SW480 (cell line): ENCODE results near the gene TEX2.

ENCODE experiments used
- DNase-seq: peaks from one replicate; pipeline ENCODE4 v3.0.0-alpha.2; 2016; ENCODE audit warnings: low spot score

TEX2 gene, protein sequence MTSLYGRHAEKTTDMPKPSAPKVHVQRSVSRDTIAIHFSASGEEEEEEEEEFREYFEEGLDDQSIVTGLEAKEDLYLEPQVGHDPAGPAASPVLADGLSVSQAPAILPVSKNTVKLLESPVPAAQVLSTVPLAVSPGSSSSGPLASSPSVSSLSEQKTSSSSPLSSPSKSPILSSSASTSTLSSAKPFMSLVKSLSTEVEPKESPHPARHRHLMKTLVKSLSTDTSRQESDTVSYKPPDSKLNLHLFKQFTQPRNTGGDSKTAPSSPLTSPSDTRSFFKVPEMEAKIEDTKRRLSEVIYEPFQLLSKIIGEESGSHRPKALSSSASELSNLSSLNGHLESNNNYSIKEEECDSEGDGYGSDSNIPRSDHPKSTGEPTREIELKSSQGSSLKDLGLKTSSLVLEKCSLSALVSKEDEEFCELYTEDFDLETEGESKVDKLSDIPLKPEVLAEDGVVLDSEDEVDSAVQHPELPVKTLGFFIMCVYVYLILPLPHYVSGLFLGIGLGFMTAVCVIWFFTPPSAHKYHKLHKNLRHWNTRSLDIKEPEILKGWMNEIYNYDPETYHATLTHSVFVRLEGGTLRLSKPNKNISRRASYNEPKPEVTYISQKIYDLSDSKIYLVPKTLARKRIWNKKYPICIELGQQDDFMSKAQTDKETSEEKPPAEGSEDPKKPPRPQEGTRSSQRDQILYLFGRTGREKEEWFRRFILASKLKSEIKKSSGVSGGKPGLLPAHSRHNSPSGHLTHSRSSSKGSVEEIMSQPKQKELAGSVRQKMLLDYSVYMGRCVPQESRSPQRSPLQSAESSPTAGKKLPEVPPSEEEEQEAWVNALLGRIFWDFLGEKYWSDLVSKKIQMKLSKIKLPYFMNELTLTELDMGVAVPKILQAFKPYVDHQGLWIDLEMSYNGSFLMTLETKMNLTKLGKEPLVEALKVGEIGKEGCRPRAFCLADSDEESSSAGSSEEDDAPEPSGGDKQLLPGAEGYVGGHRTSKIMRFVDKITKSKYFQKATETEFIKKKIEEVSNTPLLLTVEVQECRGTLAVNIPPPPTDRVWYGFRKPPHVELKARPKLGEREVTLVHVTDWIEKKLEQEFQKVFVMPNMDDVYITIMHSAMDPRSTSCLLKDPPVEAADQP

DNA sequence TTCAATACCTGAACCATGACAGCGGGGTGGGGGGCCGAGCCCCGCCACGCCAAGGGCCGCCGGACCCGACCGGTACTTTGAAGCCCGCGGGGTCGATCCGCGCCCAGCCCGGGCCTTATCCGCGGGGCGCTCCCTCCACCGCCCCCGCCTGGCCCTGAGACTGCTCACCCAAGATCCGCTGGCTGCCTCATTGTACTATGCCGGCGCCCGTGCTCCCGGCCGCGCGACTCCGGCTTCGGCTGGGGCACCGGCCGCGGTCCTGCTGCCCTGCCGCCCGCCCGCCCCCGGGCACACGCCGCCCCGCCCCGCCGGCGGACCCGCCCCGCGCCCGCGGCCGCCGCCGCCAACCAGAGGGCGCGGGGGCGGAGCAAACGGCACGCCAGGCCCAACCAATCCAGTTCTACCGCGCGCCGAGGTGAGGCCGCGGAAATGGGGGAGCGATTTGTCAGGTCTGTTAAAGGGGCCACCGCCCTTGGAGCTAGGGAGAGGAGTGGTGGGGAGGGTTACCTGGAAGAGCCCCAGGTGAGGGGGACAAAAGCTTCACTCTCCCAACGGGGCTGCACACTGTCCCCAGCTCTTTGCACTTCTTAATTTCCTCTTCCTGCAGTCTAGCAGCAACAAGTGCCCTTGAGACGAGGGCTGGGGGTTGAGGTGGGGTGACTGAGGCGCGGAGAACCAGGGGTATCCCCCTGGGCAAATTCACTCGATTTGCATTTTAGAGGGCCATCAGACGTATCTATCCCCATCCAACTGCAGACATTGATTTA is at the start of gene TEX2:
Gene TEX2, minus strand, starts transcription at position 261 of the 767 bp plus-strand sequence. CDS start 49,043 bp downstream, outside the sequence.
- peak; percentile 91 for DNase-seq

DNA sequence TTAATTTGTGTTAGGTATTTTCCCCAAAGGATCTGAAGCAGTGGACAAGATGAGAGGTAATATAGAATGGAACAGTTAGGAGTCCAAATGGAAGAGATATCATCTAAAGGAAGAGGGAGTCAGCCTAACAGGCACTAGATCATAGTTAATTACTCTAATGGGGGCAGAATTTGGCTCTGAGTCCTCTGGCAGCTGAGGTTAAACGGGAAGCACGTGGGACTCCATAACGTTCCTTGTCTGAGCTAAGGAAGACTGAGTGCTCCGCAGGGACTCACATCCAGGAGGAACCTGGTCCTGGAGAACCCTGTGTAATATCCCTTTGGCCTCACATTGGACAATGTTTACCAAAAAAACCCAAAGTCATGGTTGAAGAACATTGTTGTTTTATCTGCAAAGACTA is 46.6 kb upstream of the TEX2 start:
- no peak for DNase-seq

DNA sequence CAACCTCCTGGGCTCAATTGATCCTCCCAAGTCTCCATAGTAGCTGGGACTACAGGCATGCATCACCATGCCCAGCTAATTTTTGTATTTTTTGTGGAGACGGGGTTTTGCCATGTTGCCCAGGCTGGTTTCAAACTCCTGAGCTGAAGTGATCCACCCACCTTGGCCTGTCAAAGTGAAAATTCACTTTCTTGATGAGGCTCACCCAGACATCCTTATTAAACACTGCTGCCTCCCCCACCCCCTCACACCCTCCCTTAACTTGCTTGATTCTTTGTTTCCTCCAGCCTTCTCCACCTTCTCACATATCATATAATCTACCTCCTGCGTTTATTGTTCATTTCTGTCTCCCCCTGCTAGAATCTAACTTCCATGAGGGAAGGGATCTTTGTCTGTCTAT is 46.0 kb upstream of the TEX2 start:
- DNase-seq = no peak

DNA sequence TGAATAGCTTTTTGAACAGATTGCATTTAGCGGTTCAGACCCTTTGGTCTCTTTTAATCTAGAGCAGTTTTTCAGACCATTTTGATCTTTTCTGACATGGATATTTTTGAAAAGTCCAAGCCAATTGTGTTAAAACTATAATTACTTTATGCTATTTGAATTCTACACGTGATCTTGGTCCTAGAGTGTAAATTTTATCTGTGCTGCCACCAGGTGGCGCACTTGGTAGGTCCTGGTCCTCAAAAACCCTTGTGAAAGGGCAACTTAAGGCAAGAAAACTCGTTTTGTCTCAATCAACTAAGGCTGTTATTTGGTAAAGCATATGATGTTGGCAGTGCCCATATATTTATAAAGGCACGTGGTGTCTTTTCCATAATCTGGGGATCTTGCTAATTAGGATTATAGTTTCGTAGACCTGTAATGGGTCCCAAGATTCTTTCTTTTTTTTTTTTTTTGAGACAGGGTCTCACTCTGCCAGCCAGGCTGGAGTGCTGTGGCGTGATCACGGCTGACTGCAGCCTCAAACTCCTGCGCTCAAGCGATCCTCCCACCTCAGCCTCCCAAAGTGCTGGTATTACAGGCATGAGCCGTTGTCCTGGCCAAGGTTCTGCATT is 43.9 kb upstream of the TEX2 start:
- peak; percentile 38 for DNase-seq

DNA sequence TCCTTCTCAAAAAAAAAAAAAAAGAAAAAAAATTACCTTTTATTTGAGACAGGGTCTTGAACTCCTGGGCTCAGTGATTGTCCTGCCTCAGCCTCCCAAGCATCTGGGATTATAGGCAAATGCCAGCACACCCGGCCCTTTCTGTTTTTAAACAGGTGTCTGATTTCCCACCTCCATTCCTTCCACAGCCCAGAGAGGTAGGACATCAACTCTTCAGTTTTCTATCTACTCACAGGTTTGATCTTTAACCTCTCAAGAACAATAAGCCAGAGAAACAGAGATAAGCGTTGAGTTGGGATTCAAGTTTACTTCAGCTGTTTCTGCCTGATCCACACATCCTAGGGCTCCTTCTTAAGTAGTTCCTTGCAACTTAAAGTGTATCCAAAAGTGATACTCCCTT is 41.5 kb upstream of the TEX2 start:
- DNase-seq = no peak

DNA sequence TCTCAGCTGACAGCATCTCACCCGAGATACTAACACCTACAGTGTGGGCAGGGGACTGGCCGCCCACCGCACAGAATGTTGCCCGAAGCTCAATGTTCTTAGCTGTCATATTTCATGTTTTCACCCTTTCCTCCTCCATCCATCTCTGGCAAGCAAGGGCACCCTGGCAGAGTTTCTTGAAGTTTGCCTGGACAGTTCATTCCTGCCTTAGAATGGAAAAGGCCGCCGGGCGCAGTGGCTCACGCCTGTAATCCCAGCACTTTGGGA is 37.6 kb upstream of the TEX2 start:
- DNase-seq = no peak

DNA sequence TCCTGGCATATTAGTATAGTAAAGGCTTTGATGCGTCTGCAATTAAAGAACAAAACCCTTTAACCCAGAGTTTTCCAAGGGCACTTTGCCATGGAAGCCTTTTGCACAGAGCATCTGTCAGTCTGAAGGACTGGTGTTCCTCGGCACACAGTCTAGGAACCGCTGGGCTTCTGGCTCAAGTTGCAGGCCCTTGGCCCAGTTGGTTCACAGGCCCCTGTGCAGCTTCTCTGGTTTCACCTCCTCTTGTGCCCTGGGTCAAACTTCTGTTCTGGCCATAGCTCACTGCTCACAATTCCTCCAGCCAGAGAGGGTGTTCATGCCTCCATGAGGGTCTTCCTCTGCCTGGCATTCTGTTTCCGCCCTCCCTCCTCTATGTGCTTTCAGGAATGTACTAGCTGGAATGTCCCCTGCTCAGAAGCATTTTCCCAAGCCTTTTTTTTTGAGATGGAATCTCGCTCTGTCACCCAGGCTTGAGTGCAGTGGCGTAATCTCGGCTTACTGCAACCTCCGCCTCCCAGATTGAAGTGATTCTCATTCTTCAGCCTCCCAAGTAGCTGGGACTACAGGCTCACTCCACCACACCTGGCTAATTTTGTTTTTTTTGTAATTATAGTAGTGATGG is 34.5 kb upstream of the TEX2 start:
- no peak for DNase-seq

DNA sequence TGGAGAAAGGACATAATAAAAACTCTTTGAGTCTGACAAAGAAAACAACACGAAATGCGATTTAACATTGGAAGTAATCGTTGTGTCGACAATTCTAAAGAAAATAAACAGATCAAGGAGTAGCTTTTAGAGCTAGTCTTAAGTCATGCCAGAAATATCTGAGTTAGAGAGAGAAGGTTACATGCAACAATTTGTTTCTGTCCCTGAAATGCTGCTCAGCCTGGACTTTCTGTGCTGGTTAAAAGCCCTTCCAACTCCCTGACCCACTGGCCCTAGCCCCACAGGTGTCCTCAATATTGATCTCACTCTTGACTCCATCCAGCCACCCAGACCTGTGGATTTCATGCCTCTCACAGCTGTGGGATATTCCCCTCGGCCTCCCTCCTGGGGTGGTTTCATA is 33.2 kb upstream of the TEX2 start:
- DNase-seq = no peak

DNA sequence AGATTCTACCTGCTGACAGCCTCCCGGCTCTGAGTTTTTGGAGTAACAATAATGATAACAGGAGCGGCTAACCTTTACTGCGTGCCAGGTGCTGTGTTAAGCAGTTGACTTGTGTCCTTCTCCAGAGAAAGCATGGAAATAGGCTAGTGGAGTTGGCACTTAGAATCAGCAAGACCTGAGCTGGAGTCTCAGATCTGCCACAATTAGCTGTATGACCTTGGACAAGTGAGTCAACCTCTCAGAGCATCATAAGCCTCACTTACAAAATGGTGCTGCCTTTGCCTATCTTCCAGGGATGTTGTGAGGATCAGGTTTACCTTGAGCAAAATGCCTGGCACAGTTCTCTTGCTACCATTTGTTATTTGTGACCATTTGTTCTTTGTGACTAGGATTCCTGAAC is 32.1 kb upstream of the TEX2 start:
- no peak for DNase-seq

DNA sequence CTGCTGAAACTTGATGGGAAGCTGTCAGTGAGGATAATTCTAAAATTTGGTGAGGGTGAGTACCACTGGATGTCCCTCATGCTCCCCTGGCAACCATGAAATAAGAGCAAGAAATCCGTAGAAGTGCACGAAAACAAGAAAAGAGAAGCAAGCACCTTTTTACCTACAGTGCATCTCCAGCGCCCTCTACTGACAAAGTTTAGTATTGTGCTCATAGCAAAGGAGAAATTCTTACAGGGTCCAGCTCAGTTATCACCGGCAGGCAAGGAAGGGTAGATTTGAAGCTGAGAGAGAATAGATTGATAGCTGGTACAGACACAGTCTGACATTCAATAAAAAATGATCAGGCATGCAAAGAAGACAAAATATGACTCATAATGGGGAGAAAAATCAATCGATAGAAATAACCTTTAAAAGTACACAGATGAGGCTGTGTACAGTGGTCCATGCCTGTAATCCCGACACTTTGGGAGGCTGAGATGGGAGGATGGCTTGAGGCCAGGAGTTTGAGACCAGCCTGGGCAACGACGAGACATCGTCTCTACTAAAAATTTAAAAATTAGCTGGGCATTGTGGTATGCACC is 28.3 kb upstream of the TEX2 start:
- no peak for DNase-seq

DNA sequence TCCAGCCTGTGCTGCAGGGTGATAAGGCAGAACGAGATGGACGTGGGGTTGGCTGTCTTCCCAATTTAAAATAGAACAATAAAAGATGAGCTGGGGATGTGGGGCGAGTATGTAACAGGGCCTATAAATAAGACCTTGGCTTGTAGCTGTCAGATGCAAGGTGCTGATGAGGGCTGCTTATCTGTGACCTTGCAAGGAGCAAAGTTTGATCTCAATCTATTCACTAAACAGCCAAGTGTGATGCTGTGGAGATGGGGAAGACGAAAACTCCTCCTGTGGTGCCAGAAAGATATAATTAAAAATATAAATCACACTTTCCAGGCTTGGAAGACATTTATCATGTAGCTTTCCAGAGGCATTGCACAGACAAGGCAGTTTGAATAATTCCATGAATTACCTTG is 26.7 kb upstream of the TEX2 start:
- no peak for DNase-seq

DNA sequence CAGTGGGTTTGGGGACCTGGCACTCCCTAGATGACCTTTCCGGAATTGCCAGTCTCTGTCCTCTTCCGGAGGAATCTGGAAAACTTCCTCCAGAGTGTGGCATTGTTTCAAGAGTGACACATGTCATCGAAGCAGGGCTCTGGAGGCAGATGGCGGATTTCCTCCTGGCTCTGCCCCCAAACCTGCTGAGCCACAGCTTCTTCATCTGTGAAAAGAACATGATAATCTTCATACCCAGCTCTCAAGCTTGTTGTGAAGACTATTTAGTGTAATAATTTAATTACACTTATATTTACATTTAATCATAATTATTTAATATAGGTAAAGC is 19.7 kb upstream of the TEX2 start:
- DNase-seq = no peak

DNA sequence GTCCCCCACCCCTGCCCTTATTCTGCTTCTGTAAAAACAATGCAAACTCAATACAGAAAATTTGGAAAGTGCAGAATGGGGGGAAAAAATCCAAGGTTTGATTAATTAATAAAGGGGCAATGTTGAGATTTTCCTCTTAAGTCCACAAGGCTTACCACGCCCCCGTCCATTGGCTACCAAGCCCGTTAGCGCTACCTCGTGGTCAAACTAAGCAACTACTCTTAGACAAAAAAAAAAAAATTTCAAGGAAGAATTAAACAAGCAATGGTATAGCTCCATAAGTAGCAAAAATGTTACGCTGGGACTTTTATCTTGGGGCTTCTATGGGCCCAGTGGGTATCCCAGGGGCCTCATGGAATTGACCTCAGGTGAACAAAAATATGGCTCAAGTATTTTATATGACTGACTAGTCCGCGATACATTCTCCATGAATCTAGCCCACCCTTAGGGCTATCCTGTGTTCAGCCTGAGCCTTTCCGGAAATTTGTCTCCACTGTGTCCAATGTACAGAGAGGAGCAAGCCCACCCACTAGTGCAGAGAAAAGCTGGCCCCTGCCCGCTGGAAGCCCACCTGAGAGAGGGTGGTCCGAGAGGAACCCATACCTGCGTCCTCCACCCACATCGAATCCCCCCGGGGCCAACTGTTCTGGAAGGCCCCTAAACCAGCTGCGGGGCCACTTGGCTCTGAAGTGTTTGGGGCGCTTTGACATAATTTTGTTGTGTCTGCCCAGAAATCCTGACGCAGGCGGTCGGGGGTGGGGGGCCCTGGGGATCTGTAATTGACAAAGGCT is 19.1 kb upstream of the TEX2 start:
- DNase-seq = peak; percentile 72

DNA sequence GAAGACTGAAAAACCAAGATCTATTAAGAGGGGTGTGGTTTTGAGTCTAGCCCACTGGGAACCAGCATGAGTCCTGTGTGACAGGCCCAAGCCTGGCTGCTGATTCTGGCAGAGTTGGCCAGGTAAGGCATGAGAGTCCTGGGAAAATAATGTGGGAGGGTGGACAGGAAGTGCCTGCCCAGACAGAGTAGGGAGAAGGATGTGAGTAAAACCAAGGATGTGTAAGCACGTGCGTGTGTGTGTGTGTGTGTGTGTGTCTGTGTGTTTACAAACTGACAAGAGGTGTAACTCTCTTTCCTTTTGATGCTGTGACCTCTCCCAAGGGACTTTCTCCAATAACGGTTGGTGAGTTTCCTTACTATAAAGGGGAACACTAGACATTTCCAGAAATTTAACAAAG is 15.6 kb upstream of the TEX2 start:
- DNase-seq = peak; percentile 60

DNA sequence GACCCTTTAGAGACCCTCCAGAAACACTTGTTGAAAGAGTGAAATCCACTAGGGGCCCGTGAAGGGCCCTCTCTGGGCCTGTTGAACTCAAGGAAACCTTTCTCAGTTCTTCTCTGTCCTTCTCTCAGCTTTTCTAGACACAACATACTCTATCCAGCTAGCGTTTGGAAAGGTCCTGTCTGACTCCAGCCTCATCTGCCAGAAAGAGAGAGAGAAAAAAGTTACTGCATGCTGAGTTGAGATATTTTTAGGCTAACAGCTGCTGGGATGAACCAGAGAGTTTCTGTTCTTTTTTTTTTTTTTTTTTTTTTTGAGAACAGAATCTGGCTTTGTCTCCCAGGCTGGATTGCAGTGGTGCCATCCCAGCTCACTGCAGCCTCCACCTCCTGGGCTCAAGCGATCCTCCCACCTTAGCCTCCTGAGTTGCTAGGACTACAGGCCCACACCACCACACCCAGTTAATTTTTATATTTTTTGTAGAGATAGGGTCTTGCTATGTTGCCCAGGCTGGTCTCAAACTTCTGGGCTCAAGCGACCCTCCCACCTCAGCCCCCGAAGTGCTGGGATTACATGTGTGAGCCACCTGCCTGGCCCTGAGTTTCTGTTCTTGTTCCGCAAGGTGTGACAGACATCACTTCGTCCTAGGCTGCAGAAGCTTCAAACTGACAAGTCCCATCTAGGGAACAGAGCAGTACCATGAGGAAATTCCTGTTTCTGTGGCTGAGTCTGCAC is 14.9 kb upstream of the TEX2 start:
- no peak for DNase-seq

DNA sequence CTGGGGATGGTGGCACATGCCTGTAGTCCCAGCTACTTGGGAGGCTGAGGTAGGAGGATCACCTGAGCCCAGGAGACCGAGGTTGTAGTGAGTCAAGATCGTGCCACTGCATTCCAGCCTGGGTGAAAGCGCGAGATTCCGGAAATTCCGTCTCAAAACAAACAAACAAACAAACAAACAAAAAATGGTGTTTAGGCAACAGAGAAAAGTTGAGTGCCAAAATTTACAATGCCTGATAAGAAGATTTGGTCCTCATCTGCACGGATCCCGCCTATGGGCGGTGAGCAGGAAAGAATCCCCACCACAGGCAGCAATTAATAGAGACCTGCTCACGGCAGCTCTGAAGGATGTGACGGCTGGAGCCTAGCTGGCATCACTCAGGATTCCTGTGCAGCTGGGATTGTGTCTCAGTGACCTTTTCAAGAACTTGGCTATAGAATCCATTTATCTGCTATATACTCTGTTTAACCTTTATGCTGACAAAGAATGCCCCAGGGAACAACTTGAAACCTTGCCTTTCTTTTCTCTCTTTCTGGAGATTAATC is 14.0 kb upstream of the TEX2 start:
- no peak for DNase-seq

DNA sequence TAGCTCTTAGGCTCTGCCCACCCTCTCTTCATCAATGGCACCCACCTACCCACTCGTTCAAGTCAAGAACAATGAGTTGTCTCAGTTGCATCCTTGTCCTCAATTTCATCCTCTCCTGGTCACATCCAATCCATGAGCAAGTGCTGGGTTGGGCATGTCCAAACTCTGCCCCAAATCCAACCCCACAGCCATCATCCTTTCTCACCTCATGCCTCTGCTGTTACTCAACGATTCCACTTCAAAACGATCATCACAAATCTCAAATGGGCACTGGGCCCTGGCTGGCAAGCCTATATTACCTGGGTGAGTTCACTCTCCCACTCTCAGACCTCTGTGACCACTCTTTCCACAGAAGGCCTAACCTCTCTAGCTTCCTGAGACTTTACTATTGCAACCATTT is 12.0 kb upstream of the TEX2 start:
- DNase-seq = no peak

DNA sequence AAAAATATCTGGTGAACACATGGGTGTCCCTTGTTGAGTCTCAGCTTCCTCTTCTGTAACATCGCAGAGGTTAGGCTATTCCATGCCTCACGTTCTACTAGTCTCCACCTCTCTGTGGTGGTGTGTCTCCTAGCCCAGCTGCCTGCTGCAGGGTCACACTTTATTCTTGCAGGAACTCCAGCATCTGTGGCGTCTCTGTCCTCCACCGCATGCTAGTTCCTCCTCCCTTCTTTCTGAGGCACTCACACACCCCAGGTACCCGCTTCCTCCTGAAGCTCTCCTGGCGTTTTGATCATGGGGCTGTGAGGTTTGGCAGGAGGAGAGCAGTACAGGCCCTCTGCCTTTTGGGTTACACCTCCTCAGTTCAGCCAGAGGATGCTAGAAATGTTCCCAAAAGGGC is 9.9 kb upstream of the TEX2 start:
- no peak for DNase-seq

DNA sequence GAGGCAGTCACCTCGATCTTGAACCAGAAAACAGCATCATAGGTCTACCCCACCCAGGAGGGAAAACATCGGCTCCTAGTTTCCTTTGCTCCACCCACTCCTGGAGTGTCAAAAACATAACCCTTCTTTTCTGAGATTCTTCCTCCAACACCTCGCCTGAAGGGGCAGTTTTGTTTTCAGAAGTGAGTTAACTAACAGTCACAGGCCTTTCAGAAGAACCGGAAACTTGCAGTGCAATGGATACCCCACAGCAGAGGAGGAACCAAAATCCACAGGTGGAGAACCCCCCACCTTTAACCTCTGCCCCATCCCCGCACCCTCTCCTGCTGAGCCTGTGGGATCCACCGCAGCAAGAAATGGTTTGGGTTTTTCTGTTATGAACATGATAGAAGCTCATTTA is 7.8 kb upstream of the TEX2 start:
- DNase-seq = no peak
